GM21528 (cell line): ENCODE measurements around the gene CCND2.
A peak's percentile ranks its signal among the peaks of the same experiment; 100 is the strongest.
"Not testable (repeated sequence)": the region's sequence is repeated elsewhere in the genome, so short reads cannot be mapped to it uniquely, and the experiment has no call there.

ENCODE experiments used
- ATAC-seq: cut with Tn5 transposase; IDR thresholded peaks from one replicate; pipeline ENCODE4 v1.9.1; 2021; ENCODE audit warnings: mild to moderate bottlenecking, moderate library complexity; ENCODE audit not compliant: unreplicated experiment, low FRiP score

Gene CCND2

GRCh38 chr12:4273652-4274395, at the start of gene CCND2:
Gene CCND2 (plus strand): TSS chr12:4273762. CDS start chr12:4274041, 279 bp downstream.
- peak; percentile 23 for ATAC-seq

- no peak for ATAC-seq
Observed at GRCh38 chr12:4224206-4224889, 49.2 kb upstream of the CCND2 start.

DNA sequence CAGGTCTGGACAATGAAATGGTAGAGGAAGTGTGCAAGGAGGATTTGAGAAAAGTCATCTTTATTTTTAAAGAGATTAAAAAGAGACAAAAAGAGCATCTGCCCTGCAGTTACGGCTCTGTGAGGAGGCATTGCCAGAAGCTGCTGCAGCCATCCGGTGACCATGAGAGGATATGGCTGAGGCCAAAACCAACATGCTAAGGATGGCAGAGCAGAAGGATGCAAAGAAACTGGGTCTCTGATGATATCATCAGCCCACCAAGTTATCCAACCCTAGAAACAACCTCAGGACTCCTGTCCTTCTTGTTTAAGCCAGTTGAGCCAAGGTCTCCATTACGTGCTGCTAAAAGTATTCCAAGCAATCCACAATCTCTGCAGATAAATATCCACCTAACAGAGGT, 48.0 kb upstream of the CCND2 start:
- ATAC-seq: no peak

DNA sequence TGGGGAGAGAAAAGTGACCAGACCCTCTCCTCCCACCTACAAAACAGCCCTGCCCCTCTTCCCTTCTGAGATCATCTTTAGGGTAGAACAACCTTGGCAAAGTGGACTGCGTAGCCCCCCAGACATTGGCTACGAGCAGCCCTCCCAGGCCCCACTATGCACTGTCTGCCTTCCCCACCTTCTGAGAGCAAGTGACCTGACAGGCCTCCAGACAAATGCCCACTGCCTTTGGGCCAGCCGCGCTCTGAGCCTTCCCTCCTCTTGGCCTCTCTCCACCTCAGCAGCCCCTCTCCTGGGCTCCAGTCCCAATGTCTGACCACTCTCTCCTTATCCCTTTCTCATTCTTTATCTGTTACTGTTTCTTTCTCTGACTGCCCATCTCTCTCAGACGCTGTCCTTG, 46.5 kb upstream of the CCND2 start:
- no peak for ATAC-seq

GRCh38 chr12:4228122-4228580, 45.4 kb upstream of the CCND2 start:
- no peak for ATAC-seq

- no peak for ATAC-seq
Observed at GRCh38 chr12:4230526-4230925, 43.0 kb upstream of the CCND2 start.

DNA sequence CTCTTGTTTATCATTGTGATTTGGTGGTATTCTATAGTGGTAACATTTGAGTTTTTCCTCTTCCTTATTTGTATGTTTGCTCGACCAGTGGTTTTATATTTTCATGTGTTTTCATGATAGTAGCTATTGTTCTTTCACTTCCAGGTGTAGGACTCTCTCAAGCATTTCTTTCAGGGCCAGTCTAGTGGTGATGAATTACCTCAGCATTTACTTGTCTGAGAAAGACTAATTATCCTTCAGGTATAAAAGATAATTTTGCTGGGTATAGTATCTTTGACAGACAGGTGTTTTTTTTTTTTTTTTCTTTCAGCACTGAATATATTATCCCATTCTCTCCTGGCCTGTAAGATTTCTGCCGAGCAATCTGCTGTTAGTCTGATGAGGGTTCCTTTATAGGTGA, 35.0 kb upstream of the CCND2 start:
- no peak for ATAC-seq

- ATAC-seq: no peak
Observed at GRCh38 chr12:4239746-4240145, 33.8 kb upstream of the CCND2 start.

DNA sequence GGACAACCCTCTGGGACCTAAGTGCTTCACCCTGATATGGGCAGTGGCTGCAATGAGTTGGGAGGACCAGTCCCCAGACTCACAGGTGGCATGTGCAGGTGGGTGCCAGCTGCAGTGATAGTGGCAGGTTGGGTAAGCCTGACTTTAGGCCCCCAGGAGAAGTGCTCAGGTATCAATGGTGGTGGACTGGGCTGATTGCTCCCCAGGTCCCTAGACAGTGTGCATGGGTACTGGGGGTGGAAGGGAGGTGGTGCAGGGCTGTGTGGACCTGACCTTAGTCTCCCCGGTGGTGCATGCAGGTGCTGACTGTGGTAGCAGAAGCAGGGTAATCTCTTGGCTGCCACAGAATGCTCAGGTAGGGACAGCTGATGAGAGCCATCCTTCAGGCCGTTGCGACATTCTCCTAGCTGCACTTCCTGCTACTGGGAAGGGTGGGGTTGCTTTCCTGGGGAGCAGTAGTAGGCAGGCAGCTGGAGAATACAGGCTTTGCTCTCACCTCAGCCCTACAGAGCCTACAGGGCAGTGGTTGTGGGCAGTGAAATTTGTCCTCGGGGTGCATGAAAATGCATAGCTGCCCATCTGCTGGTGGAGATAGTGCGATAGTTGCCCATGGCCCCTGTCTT, 33.3 kb upstream of the CCND2 start:
- no peak for ATAC-seq

- ATAC-seq: no peak
Observed at GRCh38 chr12:4240981-4241380, 32.6 kb upstream of the CCND2 start.

DNA sequence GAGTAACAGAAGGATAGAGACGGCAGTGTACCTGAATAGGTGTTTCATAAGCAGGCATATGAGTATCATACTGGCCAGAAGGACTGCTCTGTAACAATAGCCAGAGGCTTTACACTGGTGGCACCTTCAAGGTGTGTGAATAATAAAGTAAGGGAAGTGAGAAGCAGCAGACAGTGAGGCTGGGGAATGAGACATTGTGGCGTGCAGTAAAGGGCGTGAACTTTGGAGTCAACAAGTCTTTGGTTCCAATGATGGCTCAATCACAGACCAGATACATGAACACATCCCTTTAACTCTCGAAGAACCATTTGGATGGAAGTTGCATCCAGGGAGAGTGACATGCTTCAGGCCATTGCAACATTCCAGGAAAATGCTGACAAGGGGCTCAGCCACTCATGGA, 32.0 kb upstream of the CCND2 start:
- no peak for ATAC-seq

GRCh38 chr12:4242595-4242994, 31.0 kb upstream of the CCND2 start:
- no peak for ATAC-seq

DNA sequence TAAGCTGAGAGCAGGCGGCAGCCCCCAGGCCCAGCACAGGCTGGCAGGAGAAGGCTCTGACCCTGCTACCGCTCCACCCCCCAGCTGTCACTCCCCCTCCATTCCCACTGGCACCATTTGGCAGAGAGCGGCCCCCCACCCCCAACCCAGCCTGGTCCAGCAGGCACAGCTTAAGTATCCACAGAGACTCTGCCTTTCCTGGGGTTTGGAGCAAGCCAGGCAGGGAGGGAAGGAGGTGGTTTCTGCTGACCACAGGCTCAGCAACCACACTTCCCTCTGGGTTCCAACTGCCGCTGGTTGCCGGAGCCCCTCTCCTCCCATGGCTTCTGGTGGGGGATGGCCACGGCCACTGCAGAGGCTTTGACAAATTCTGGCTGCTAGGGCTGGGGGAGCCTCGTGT, 30.5 kb upstream of the CCND2 start:
- no peak for ATAC-seq

DNA sequence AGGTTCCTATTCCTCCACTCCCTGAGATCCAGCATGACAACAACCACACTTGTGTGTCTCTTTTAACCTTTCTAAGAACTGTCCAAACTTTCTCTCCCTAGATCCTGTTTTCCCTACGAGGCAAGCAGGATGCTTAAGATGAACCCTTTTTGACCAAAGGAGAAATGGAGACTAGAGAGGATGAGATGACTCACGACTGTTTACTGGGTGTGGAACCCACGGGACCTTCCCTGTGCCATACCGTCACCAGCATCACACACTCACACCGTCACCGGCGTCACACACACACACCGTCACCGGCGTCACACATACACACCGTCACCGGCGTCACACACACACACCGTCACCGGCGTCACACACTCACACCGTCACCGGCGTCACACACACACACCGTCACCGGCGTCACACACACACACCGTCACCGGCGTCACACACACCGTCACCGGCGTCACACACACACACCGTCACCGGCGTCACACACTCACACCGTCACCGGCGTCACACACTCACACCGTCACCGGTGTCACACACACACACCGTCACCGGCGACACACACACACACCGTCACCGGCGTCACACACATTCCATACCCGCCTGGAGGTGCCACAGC, 30.0 kb upstream of the CCND2 start:
- not testable (repeated sequence) for ATAC-seq

- ATAC-seq: no peak
Observed at GRCh38 chr12:4244868-4245267, 28.7 kb upstream of the CCND2 start.

- ATAC-seq: no peak
Observed at GRCh38 chr12:4245446-4245845, 28.1 kb upstream of the CCND2 start.

- no peak for ATAC-seq
Observed at GRCh38 chr12:4246116-4246515, 27.4 kb upstream of the CCND2 start.

- no peak for ATAC-seq
Observed at GRCh38 chr12:4250691-4251090, 22.9 kb upstream of the CCND2 start.

DNA sequence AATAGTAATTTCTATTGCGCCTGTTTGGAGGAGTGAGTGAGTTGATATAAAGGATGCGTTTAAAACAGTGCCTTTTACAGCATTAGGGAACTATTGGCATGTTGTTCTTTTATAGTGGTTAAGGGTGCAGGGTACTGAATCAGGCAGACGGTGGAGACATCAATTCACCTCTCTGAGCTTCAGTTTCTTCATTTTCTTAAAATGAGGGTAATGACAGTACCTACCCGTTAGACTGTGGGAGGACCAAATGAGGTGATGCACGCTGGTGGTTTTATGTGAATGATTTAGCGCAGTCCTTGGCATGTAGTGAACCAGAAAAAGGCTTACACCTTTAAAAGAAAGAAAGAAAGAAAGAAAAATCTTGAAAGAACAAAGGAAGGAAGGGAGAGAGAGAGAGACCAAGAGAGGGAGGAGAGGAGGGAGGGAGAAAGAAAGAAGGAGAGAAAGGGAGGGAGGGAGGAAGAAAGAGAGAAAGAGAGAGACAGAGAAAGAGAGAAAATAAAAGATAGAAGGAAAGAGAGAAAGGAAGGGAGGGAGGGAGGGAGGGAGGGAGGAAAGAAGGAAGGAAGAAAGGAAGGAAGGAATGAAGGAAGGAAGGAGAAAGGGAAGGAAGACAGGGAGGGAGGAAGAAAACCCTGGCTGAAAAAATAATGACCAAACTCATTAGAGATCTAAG, 22.2 kb upstream of the CCND2 start:
- ATAC-seq: no peak

GRCh38 chr12:4251967-4252366, 21.6 kb upstream of the CCND2 start:
- no peak for ATAC-seq

DNA sequence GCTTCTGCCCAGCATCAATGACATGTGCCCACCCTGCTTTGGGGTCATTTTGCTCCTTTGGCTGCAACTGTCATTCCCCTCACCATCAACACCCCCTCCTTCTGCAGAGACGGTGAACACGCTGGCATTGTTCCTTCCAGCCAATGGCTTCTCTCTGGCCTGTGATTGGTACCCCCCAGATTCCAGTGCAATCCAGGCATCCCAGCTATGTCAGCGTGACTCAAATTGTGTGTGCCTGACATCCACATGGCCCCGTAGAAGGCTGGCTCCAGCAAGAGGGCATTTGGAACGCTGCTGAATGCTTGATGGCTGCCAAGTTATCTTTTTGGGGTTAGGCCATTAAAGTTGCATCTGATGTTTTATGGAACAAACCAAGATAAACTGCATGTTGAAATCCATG, 21.0 kb upstream of the CCND2 start:
- no peak for ATAC-seq
